GM20000 (cell line): Measurements from ENCODE around the gene TANC1.
A peak's percentile ranks its signal among the peaks of the same experiment; 100 is the strongest.
"Not testable (repeated sequence)": the region's sequence is repeated elsewhere in the genome, so short reads cannot be mapped to it uniquely, and the experiment has no call there.

Experiments used
- DNase-seq: peaks from one replicate; pipeline ENCODE4 v3.0.0; 2012; ENCODE audit warnings: low spot score
- TF ChIP-seq, protein P1 (sequence below): IDR thresholded peaks from 2 replicates; pipeline ENCODE4 v1.5.1; 2012; ENCODE audit warnings: mild to moderate bottlenecking, control low read depth; ENCODE audit errors: extremely low read depth, missing control alignments

Gene TANC1

DNA sequence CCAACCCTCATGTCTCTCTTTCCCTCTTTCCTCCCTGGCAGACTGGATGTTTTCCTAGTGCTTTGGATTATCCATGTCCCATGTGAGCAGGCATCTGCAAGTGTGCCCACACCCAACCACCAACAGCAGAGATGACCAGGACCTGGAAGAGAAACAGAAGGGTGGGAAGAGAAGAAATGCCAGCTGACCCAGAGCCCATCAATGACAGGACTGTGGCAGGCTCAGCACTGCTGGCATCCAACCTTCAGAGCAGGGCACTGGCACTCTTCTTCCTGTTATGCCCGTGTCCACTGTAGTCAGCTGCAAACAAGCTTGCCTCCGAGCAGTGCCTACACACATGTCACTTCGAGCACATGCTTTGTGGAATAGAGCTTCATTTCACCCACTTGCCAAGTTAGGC, 121.1 kb downstream of the TANC1 start:
- TF ChIP-seq, protein P1, sequence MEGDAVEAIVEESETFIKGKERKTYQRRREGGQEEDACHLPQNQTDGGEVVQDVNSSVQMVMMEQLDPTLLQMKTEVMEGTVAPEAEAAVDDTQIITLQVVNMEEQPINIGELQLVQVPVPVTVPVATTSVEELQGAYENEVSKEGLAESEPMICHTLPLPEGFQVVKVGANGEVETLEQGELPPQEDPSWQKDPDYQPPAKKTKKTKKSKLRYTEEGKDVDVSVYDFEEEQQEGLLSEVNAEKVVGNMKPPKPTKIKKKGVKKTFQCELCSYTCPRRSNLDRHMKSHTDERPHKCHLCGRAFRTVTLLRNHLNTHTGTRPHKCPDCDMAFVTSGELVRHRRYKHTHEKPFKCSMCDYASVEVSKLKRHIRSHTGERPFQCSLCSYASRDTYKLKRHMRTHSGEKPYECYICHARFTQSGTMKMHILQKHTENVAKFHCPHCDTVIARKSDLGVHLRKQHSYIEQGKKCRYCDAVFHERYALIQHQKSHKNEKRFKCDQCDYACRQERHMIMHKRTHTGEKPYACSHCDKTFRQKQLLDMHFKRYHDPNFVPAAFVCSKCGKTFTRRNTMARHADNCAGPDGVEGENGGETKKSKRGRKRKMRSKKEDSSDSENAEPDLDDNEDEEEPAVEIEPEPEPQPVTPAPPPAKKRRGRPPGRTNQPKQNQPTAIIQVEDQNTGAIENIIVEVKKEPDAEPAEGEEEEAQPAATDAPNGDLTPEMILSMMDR: no peak
- no peak for DNase-seq

DNA sequence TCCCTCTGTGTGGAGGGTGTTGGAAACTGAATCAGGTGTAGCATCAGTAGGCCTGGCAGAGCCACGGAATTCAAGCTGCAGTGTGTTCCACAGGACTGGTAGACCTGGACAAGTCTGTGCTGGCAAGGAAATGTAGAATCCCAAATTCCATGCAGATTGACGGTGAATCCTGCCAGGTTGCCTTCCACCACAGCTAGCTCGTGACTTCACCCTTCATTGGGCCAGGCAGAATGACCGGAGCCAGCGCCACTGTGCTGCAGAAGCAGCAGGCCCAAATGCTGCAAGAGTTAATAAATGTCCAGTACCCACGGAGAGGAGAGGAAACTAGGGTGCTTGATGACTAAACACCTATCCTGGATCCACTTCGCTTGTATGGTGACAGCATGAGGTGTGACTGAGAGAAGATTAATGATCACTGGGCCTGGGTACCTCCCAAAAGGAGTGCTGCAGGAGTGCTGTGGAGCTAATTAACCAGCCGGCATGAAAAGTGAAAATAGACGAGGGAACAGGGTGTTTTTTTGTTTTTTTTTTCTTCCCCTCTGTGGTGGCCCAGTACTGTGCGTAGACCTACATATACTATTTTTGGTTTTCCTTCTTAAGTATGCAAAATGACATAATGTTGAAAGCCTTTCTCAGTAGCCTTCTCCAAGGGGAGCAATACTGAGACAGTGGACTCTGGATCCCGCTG, 122.2 kb downstream of the TANC1 start:
- TF ChIP-seq, protein P1: no peak
- peak; percentile 41 for DNase-seq

DNA sequence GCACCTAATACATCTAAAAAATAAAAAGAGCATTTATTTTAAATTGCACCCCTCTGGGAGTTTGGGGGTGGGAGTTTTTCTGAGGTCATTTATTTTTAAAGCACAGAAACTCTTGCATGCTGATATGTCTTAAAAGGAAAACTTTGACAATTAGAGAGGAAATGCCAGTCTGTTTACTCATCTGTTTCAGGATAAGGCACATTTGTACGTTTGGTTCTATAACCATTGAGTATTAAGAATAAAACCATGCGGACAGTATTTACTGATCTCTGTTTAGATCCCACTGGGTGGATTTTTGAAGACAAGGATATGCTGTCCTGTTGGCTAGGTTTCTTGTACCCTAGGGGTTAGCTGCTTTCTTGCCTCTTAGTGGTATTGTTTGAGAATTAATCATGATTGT, 122.9 kb downstream of the TANC1 start:
- TF ChIP-seq, protein P1: no peak
- no peak for DNase-seq

DNA sequence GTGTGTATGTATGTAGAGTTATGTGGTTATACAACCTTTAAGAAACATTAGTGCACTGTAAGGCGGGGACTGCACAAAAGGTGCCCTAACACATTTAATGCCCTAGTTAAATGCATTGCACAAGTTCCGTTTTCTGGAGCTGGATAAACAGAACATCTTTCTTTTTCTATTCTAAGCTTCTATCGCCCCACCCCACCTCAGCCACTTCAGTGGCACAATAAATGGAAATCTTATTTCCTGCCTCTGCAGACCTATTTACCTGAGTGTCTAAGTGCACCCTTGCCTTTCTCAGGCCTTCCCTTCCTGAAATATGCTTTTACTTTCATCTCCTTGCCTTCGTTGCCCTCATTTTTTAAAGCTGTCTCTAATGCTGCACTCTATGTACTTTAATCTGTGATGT, 123.5 kb downstream of the TANC1 start:
- DNase-seq: no peak
- TF ChIP-seq, protein P1: no peak

DNA sequence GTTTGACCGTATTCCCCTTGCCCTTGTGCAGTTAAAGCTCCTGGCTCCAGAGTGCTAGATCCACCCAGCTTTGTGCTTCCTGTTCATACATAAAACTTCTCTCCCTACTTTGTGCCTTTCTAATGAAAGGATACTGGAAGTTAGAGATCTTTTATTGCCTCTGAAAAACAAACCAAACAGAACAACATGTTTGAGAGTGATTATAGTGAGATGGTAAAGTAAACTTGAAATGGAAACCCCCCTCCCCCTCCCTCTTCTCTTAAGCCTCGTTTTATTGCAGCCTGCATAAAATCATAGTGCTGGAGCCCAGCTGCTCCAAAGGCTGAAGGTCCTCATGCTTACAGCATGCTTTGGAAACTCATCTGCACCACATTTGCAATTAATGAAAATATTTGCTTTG, 125.1 kb downstream of the TANC1 start:
- no peak for DNase-seq

DNA sequence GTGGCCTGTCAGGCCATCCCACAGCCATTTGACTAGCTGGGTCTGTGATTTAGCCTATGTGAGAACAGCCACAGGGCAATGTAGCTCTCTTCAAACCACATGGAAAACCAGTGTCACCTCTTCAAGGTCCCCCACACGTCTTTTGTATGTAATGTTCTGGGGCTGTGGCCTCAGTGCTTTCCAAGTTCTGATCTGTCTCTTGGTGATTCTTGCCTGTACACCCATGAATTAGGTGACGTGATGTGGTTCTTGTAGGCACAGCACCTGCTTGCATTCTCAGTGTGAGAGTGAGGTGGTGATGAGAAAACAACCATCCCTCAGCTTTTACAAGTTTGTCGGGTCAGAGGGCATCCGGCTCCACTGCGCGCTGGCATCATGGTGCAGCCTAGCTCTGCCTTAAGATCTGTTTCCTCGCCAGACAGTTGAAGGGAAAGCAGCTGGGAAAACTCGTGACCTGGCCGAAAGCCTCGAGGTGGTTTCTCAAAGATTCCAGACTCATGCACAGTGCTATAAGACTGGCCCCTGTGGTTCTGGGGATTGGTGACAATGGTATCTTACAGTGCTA, 125.8 kb downstream of the TANC1 start:
- TF ChIP-seq, protein P1: no peak
- no peak for DNase-seq

More for the DNA sequence above, 125.1 kb downstream of the TANC1 start:
- TF ChIP-seq, protein P1: no peak

DNA sequence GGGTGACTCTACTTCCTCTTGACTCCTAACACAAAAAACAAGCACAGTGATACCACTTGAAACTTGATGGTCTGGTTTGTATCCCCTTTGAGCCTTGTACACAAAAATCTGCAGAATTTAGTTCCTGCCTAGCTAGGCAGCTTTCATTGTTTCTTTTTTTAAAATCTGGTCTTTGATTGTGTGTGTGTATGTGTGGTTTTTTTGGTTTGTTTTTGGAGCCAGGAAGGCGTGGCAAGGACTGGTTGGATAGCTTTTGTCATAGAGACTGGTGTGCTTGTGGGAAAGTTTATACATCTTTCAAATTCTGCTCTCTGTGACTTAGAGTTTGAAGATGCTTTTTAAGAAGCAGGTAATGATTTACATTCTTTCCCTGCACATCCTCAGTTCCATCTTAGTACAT, 127.4 kb downstream of the TANC1 start:
- TF ChIP-seq, protein P1: no peak

DNA sequence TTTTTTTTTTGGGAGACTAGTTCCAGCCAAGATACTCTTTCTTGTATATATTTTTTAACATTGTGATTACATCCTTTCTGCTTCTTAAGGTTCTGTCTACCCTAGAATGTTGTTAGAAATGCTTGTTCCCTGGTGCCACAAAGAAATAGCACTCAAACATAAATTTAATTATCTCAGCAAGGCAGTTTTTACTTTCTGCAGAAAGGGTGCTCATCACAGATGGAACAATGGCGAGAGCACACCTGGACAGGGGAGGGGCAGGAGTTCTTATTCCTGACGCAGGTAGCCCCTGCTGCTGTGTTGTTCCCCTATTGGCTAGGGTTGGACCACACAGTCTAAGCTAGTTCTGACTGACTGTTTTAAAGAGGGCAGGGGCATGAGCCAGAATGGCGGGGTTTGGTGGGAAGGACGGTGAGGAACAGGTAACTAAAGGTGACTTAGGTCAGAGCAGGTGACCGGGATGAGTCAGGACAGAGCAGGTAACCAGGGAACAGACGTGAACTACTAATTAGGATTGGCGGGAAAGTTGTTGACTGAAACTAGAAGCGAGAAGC, 127.9 kb downstream of the TANC1 start:
- not testable (repeated sequence) for DNase-seq

More for the DNA sequence above, 127.4 kb downstream of the TANC1 start:
- DNase-seq: no peak
